Activated CD4-positive, alpha-beta memory T cell treated with anti-CD3 and anti-CD28 coated beads, Interleukin-2, amount 10 ng/mL, durations not matched to agents 7 days and 5 days (primary cell): ENCODE results near the gene KLHL3. TPM values are rescaled to one million over a fixed set of nuclear protein-coding genes. Genes with fewer than 3 reads are reported as not detected.
"Not testable (repeated sequence)": the region's sequence is repeated elsewhere in the genome, so short reads cannot be mapped to it uniquely, and the experiment has no call there.

Experiments used
- CTCF ChIA-PET: fragments of 350-600 bp; sonication (Branson Sonifier 250); formaldehyde crosslinking; loops from one replicate; lab custom pipeline; 2021; ENCODE audit warnings: antibody characterized with exemption, inconsistent platforms; lab: Charles Lee
- POLR2A ChIA-PET: fragments of 350-600 bp; sonication (Branson Sonifier 250); formaldehyde crosslinking; loops from one replicate; lab custom pipeline; 2021; ENCODE audit warnings: antibody characterized with exemption; lab: Charles Lee
- DNase-seq: peaks from one replicate; pipeline ENCODE4 v3.0.0-alpha.2; 2020
- H3K27ac Mint-ChIP-seq: one replicate; pipeline ENCODE4 v1.8.0; 2021; ENCODE audit warnings: mild to moderate bottlenecking, mixed read lengths
- H3K27me3 Mint-ChIP-seq: one replicate; pipeline ENCODE4 v1.8.0; 2021; ENCODE audit warnings: mixed read lengths
- H3K36me3 Mint-ChIP-seq: one replicate; pipeline ENCODE4 v1.8.0; 2021; ENCODE audit warnings: low read depth, mixed read lengths
- H3K4me1 Mint-ChIP-seq: one replicate; pipeline ENCODE4 v1.8.0; 2021; ENCODE audit warnings: mixed read lengths
- H3K4me3 Mint-ChIP-seq: one replicate; pipeline ENCODE4 v1.8.0; 2021; ENCODE audit warnings: mild to moderate bottlenecking, mixed read lengths
- H3K9me3 Mint-ChIP-seq: one replicate; pipeline ENCODE4 v1.8.0; 2021; ENCODE audit warnings: mixed read lengths
- total RNA-seq, 2 experiments: library from RNA; stranded (reverse); gene quantifications; one replicate each; pipeline ENCODE4 v1.2.3, GENCODE V29; 2021

The KLHL3 gene
- 1 to 10 TPM; 2.8 to 3.6 TPM for total RNA-seq

- Mint-ChIP-seq H3K36me3 (peaks cover 4% of the 10 kb centered on the region), H3K27ac (no peak within 1 kb of the TSS), H3K9me3 (no peaks in the 10 kb centered on the region), H3K27me3 (peaks cover 6% of the 10 kb centered on the region), H3K4me3 (no peak within 1 kb of the TSS), H3K4me1 (peaks cover 8% of the 10 kb centered on the region)
- DNase-seq = peak; percentile 31
- CTCF ChIA-PET = interaction anchor here (0.9 to 3.1 kb wide), 13 partner anchors 10 to 108 kb away, joined by 3 to 35 read pairs (median 4); no protein-coding TSS in a partner anchor
- POLR2A ChIA-PET = interaction anchor here (0.7 to 3.6 kb wide), 6 partner anchors 18 to 75 kb away, joined by 3 to 56 read pairs (median 6); partner anchors contain the start of gene HNRNPA0
These were observed at the start of gene KLHL3 for GRCh38 chr5:137735555-137736284. KLHL3 (minus strand) TSS chr5:137736089; CDS start chr5:137735646, 443 bp downstream.

GRCh38 chr5:137782984-137783536, 47.2 kb upstream of the KLHL3 start:
- CTCF ChIA-PET = no interaction called here
- peaks cover 34% of the 10 kb centered on the region for H3K27me3 Mint-ChIP-seq

DNA sequence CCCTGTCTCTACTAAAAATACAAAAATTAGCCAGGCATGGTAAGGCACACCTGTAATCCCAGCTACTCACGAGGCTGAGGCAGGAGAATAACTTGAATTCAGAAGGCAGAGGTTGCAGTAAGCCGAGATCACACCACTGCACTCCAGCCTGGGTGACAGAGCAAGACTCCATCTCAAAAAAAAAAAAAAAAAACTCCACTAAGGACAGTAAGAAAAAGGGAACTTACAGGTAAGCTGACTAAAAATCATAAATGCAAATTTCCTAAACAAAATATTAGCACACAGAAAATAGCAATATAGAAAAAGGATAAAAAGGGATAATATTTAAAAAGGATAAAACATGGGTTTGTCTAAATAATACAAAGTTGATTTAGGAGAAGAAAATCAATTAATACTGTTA, 46.2 kb upstream of the KLHL3 start:
- no peak overlapping the region for H3K4me3 Mint-ChIP-seq

More at GRCh38 chr5:137782984-137783536, 47.2 kb upstream of the KLHL3 start:
- POLR2A ChIA-PET = no interaction called here
- DNase-seq = no peak
- no peak overlapping the region for H3K4me3 Mint-ChIP-seq
- no peaks in the 10 kb centered on the region for H3K4me1 Mint-ChIP-seq
- no peaks in the 10 kb centered on the region for H3K9me3 Mint-ChIP-seq
- H3K27ac Mint-ChIP-seq = no peak overlapping the region
- no peaks in the 10 kb centered on the region for H3K36me3 Mint-ChIP-seq

DNA sequence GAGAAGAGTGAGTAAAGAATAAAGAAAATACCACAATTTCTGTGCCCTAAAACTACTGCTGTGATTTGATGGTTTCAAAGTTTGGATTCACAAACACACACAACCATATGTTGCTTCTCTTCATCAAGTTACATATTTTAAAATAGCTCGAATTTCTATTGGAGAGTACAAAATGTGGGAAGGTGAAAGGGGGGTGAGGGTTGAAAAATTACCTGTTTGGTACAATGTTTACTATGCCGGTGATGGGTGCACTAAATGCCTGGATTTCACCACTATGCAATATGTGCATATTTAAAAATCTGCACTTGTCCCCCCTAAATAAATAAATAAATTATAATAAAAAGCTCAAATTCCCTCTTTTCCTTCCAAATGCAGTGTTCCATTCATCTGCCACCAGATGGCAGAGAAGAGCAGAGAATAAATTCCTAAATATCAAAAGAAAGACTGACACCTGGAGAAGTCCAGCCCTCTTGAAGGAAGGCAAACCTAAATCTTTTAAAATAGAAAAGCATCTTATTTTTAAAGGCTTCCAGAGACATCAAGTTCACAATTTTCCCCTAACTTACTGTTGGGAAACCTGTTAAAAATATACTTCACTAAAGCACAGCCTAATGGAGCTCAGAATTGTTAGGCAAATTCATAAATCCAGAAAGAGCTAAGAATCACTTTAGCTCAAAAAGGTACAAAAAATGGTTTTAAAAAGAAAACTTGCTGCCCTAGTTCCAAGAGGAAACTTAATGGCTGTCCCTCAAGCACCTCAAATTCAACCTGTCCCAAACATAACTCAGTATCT, 43.1 kb upstream of the KLHL3 start:
- H3K4me3 Mint-ChIP-seq = no peak overlapping the region
- H3K36me3 Mint-ChIP-seq = no peaks in the 10 kb centered on the region
- H3K27me3 Mint-ChIP-seq = peaks cover 13% of the 10 kb centered on the region
- no peak overlapping the region for H3K27ac Mint-ChIP-seq
- H3K9me3 Mint-ChIP-seq = no peaks in the 10 kb centered on the region
- no peaks in the 10 kb centered on the region for H3K4me1 Mint-ChIP-seq
- CTCF ChIA-PET = interaction anchor here (0.5 to 4.8 kb wide), 33 partner anchors 9 to 355 kb away, joined by 3 to 29 read pairs (median 4); partner anchors contain the start of gene PKD2L2
- no peak for DNase-seq
- POLR2A ChIA-PET = interaction anchor here (1.5 kb wide), 1 partner anchor 26 kb away, joined by 7 read pairs; no protein-coding TSS in a partner anchor

More for the DNA sequence above, 46.2 kb upstream of the KLHL3 start:
- no peak for DNase-seq
- ChIA-PET POLR2A (no interaction called here), CTCF (interaction anchor here (4.8 kb wide), 1 partner anchor 352 kb away, joined by 29 read pairs; no protein-coding TSS in a partner anchor)
- Mint-ChIP-seq H3K27me3 (peaks cover 30% of the 10 kb centered on the region), H3K36me3 (no peaks in the 10 kb centered on the region), H3K4me1 (no peaks in the 10 kb centered on the region), H3K27ac (no peak overlapping the region), H3K9me3 (no peaks in the 10 kb centered on the region)

GRCh38 chr5:137767937-137768336, 32.0 kb upstream of the KLHL3 start:
- H3K4me1 Mint-ChIP-seq, CTCF ChIA-PET, DNase-seq, H3K36me3 Mint-ChIP-seq, H3K27ac Mint-ChIP-seq, H3K4me3 Mint-ChIP-seq, POLR2A ChIA-PET, H3K9me3 Mint-ChIP-seq: not testable (repeated sequence)
- peaks cover 17% of the 10 kb centered on the region for H3K27me3 Mint-ChIP-seq

DNA sequence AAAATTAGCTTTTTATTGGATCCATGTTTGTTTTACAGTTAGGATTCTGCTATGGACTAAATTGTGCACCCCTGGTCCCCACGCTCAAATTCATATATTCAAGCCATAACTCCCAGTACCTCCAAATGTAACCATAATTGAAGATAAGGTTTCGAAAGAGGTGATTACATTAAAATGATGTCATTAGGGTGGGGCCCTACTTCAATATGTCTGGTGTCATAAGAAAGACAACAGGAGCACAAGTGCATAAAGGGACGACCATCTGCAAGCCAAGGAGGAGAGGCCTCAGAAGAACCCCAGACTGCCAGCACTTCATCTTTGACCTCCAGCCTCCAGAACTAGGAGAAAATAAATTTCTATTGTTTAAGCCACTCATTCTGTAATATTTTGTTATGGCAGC, 25.7 kb upstream of the KLHL3 start:
- H3K27ac Mint-ChIP-seq = no peak overlapping the region
- ChIA-PET CTCF (interaction anchor here (3.0 kb wide), 1 partner anchor 17 kb away, joined by 11 read pairs; no protein-coding TSS in a partner anchor), POLR2A (no interaction called here)
- peaks cover 15% of the 10 kb centered on the region for H3K27me3 Mint-ChIP-seq
- no peaks in the 10 kb centered on the region for H3K9me3 Mint-ChIP-seq
- no peak for DNase-seq
- H3K36me3 Mint-ChIP-seq = peaks cover 2% of the 10 kb centered on the region
- no peak overlapping the region for H3K4me3 Mint-ChIP-seq
- peaks cover 10% of the 10 kb centered on the region for H3K4me1 Mint-ChIP-seq

GRCh38 chr5:137760719-137761516, 25.0 kb upstream of the KLHL3 start:
- ChIA-PET CTCF (interaction anchor here (1.0 to 3.0 kb wide), 2 partner anchors 18 kb away, joined by 4 to 11 read pairs; no protein-coding TSS in a partner anchor), POLR2A (no interaction called here)
- Mint-ChIP-seq H3K4me1 (peaks cover 10% of the 10 kb centered on the region), H3K4me3 (no peak overlapping the region), H3K36me3 (peaks cover 2% of the 10 kb centered on the region), H3K27ac (no peak overlapping the region), H3K9me3 (no peaks in the 10 kb centered on the region), H3K27me3 (peaks cover 12% of the 10 kb centered on the region)
- no peak for DNase-seq

DNA sequence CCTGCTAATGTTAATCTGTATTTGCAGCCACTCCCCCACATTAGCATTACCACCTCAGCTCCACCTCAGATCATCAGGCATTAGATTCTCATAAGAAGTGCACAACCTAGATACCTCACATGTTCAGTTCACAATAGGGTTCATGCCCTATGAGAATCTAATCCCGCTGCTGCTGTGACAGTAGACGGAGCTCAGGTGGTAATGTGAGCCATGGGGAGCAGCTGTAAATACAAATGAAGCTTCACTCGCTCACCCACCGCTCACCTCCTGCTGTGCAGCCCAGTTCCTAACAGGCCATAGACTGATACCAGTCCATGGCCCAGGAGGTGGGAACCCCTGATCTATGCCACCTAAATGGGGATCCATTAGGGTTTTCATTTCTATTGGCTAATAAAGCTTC, 24.4 kb upstream of the KLHL3 start:
- no peak overlapping the region for H3K27ac Mint-ChIP-seq
- H3K36me3 Mint-ChIP-seq = peaks cover under 1% of the 10 kb centered on the region
- no peak for DNase-seq
- POLR2A ChIA-PET = no interaction called here
- CTCF ChIA-PET = interaction anchor here (1.0 to 3.0 kb wide), 2 partner anchors 18 kb away, joined by 4 to 11 read pairs; no protein-coding TSS in a partner anchor
- H3K4me3 Mint-ChIP-seq = no peak overlapping the region
- H3K4me1 Mint-ChIP-seq = peaks cover 11% of the 10 kb centered on the region
- peaks cover 7% of the 10 kb centered on the region for H3K27me3 Mint-ChIP-seq
- no peaks in the 10 kb centered on the region for H3K9me3 Mint-ChIP-seq

DNA sequence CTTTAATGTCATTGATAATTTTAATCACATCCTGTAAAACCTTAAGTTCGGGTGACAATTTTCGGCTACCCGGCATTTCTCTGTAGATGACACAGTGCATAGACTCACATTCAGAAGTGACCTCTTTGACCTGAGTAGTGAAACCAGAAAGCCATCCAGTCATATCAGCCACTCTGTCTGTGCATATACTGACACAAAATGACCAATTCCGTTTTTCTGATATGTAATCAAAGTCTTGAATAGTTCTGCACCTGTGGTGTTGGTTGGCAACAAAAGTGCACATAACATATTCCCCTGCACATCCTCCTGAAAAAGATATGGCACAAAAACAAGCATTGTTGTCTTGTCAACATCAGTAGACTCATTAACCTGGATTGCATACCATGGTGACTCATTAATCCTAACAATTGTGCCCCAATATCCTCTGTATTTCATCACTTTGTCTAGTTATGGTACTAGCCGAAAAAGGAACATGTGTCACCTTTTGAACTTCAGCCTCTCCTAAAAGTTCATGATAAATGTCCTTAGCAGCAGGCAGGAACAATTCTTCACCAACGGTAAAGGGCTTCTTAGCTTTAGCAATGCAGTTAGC, 22.9 kb upstream of the KLHL3 start:
- Mint-ChIP-seq H3K27ac (no peak overlapping the region), H3K4me3 (no peak overlapping the region), H3K4me1 (peaks cover 15% of the 10 kb centered on the region), H3K27me3 (peaks cover 3% of the 10 kb centered on the region), H3K9me3 (no peaks in the 10 kb centered on the region), H3K36me3 (peaks cover 4% of the 10 kb centered on the region)
- no peak for DNase-seq
- ChIA-PET CTCF (interaction anchor here (3.0 kb wide), 1 partner anchor 20 kb away, joined by 11 read pairs; no protein-coding TSS in a partner anchor), POLR2A (no interaction called here)

- peaks cover 10% of the 10 kb centered on the region for H3K36me3 Mint-ChIP-seq
- CTCF ChIA-PET = interaction anchor here (0.7 kb wide), 1 partner anchor 15 kb away, joined by 4 read pairs; no protein-coding TSS in a partner anchor
- POLR2A ChIA-PET = no interaction called here
These were observed 22.2 kb upstream of the KLHL3 start for GRCh38 chr5:137758121-137758520.

GRCh38 chr5:137757634-137758033, 21.7 kb upstream of the KLHL3 start:
- Mint-ChIP-seq H3K36me3 (peaks cover 14% of the 10 kb centered on the region), H3K4me1 (peaks cover 15% of the 10 kb centered on the region), H3K27ac (no peak overlapping the region), H3K4me3 (no peak overlapping the region), H3K9me3 (no peaks in the 10 kb centered on the region), H3K27me3 (peaks cover 3% of the 10 kb centered on the region)
- ChIA-PET POLR2A (no interaction called here), CTCF (interaction anchor here (0.7 to 1.7 kb wide), 2 partner anchors 15 to 21 kb away, joined by 4 to 6 read pairs; no protein-coding TSS in a partner anchor)
- DNase-seq = no peak

More at GRCh38 chr5:137758121-137758520, 22.2 kb upstream of the KLHL3 start:
- Mint-ChIP-seq H3K27ac (no peak overlapping the region), H3K4me3 (no peak overlapping the region), H3K4me1 (peaks cover 15% of the 10 kb centered on the region), H3K27me3 (peaks cover 3% of the 10 kb centered on the region), H3K9me3 (no peaks in the 10 kb centered on the region)
- DNase-seq = no peak
